Neural crest cell (in vitro differentiated cells): Measurements from ENCODE around the gene RNF115. TPM values are rescaled to one million over a fixed set of nuclear protein-coding genes. Genes with fewer than 3 reads are reported as not detected.

ENCODE experiments used
- DNase-seq: peaks from one replicate; pipeline ENCODE4 v3.0.0; 2021; ENCODE audit warnings: low read depth, mixed read lengths, low spot score
- H3K27ac Mint-ChIP-seq: one replicate; pipeline ENCODE4 v1.8.0; 2021; ENCODE audit warnings: mild to moderate bottlenecking, mixed read lengths; ENCODE audit not compliant: unreplicated experiment
- H3K27me3 Mint-ChIP-seq: 2 replicates; pipeline ENCODE4 v1.8.0; 2021; ENCODE audit warnings: low read depth, mild to moderate bottlenecking, mixed read lengths
- H3K36me3 Mint-ChIP-seq: 2 replicates; pipeline ENCODE4 v1.8.0; 2021; ENCODE audit warnings: low read depth, mild to moderate bottlenecking, mixed read lengths
- H3K4me1 Mint-ChIP-seq: 2 replicates; pipeline ENCODE4 v1.8.0; 2021; ENCODE audit warnings: mixed read lengths
- H3K4me3 Mint-ChIP-seq: one replicate; pipeline ENCODE4 v1.8.0; 2021; ENCODE audit warnings: mild to moderate bottlenecking, mixed read lengths
- H3K9me3 Mint-ChIP-seq: 2 replicates; pipeline ENCODE4 v1.8.0; 2021; ENCODE audit warnings: mixed read lengths
- total RNA-seq: library from RNA; stranded (reverse); gene quantifications from 2 replicates; pipeline ENCODE4 v1.2.1, GENCODE V29; 2021
- TF ChIP-seq, protein P1 (sequence below): fragments of 200-600 bp; sonication (generic); conservative IDR thresholded peaks from 2 replicates; pipeline ENCODE4 v1.5.0; 2021; ENCODE audit warnings: antibody characterized with exemption, mild to moderate bottlenecking

RNF115 gene
- total RNA-seq, 1 donor from 2014 or later, result 12.5 TPM

DNA sequence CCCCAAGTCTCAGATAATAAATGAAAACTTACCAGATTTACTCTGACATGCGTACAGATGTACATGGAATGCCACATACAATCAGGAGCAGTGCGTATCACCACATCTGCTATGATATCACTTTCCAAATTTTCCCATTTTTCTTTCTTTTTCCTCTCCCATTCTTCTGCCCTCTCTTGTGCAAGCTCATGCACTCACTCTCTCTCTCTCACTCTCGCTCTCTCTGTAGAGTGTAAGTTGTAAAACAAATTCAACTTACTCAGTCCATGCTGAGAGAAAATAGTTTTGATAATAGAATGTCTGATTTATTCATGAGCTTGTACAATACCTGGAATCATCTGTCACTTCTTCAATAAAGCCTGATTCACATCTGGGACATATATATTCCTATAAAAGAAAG lies 35.3 kb downstream of the RNF115 start:
- DNase-seq, result no peak
- Mint-ChIP-seq H3K36me3 (peaks cover 5% of the 10 kb centered on the region), H3K4me3 (no peak overlapping the region), H3K27me3 (no peaks in the 10 kb centered on the region), H3K4me1 (no peaks in the 10 kb centered on the region), H3K9me3 (no peaks in the 10 kb centered on the region), H3K27ac (no peak overlapping the region)
- TF ChIP-seq, protein P1, sequence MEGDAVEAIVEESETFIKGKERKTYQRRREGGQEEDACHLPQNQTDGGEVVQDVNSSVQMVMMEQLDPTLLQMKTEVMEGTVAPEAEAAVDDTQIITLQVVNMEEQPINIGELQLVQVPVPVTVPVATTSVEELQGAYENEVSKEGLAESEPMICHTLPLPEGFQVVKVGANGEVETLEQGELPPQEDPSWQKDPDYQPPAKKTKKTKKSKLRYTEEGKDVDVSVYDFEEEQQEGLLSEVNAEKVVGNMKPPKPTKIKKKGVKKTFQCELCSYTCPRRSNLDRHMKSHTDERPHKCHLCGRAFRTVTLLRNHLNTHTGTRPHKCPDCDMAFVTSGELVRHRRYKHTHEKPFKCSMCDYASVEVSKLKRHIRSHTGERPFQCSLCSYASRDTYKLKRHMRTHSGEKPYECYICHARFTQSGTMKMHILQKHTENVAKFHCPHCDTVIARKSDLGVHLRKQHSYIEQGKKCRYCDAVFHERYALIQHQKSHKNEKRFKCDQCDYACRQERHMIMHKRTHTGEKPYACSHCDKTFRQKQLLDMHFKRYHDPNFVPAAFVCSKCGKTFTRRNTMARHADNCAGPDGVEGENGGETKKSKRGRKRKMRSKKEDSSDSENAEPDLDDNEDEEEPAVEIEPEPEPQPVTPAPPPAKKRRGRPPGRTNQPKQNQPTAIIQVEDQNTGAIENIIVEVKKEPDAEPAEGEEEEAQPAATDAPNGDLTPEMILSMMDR, result no peak

DNA sequence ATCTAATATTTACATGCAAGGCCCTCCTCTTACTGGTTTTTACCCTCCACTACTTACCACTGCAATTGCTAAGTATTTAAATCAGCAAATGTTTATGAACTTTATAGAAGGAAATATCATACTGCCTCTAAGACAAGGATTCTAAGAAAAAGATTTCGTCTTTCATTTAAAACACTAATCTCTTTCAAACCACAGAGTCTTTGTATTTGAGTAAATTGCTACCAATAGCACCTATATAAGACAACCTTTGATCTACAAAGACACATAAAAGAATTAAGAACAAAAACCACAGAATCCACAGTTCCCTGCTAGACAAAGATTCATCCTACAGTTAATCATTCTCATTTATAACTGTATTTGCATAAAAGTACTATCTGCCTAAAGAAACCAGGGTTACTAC lies 37.6 kb downstream of the RNF115 start:
- TF ChIP-seq, protein P1, result no peak
- Mint-ChIP-seq H3K4me1 (no peaks in the 10 kb centered on the region), H3K4me3 (no peak overlapping the region), H3K9me3 (no peaks in the 10 kb centered on the region), H3K27ac (no peak overlapping the region), H3K27me3 (no peaks in the 10 kb centered on the region), H3K36me3 (no peaks in the 10 kb centered on the region)
- DNase-seq, result no peak

DNA sequence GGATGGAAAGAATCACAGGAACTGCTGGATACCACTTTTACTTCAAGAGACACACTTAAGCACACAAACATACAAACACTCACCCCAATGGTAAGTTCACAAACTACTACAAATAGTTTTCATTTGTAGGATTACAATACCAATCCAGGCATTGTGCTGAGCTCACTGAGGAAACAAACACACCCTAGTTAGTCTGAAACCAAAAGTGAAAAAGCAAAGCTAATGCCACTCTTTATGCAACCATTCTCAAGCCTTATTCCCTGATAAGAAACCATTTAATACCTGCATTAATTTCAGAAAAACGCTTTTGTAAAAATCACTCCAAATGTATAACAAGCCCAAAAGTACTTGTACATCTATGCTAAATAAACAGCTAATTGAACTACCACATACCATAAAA lies 38.3 kb downstream of the RNF115 start:
- Mint-ChIP-seq H3K4me3 (no peak overlapping the region), H3K4me1 (no peaks in the 10 kb centered on the region), H3K9me3 (no peaks in the 10 kb centered on the region), H3K36me3 (no peaks in the 10 kb centered on the region), H3K27me3 (no peaks in the 10 kb centered on the region), H3K27ac (no peak overlapping the region)
- DNase-seq, result no peak
- TF ChIP-seq, protein P1, result no peak

- H3K4me3 Mint-ChIP-seq, result no peak overlapping the region
- no peak for DNase-seq
- TF ChIP-seq, protein P1, result no peak
- no peaks in the 10 kb centered on the region for H3K36me3 Mint-ChIP-seq
- H3K27me3 Mint-ChIP-seq, result no peaks in the 10 kb centered on the region
- no peak overlapping the region for H3K27ac Mint-ChIP-seq
- H3K4me1 Mint-ChIP-seq, result no peaks in the 10 kb centered on the region
- H3K9me3 Mint-ChIP-seq, result no peaks in the 10 kb centered on the region
Measured at GRCh38 chr1:145784409-145784808, 39.5 kb downstream of the RNF115 start.

DNA sequence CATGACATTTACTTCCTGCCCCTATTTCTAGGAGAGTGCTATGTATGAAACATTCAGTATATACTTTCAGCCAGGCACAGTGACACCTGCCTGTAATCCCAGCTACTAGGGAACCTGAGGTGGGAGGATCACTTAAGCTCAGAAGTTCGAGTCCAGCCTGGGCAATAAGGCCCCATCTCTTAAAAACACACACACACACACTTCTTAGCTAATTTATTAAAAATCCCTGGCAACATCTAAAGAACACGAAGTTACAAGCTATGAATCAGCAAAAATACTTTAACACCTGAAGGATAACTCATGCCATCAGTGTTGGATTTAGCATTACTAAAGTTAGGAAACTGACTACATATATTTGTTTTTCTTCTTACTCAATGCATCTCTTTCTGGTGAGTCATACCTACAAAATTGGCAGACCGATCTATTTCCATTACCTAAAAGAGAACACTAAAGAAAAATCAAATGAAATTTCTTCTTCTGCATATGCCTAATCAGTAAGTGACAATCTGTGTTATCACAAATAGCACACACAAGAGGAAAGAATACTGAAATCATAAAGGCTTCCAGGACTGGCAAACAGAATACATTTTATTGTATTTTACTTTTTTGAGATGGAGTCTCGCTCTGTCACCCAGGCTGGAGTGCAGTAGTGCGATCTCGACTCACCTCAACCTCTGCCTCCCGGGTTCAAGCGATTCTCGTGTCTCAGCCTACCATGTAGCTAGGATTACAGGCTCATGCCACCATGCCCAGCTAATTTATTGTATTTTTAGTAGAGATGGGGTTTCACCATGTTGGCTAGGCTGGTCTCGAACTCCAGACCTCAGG lies 41.4 kb downstream of the RNF115 start:
- H3K36me3 Mint-ChIP-seq, result no peaks in the 10 kb centered on the region
- TF ChIP-seq, protein P1, result no peak
- no peak overlapping the region for H3K4me3 Mint-ChIP-seq
- no peaks in the 10 kb centered on the region for H3K27me3 Mint-ChIP-seq
- H3K27ac Mint-ChIP-seq, result no peak overlapping the region
- no peaks in the 10 kb centered on the region for H3K4me1 Mint-ChIP-seq
- no peaks in the 10 kb centered on the region for H3K9me3 Mint-ChIP-seq
- no peak for DNase-seq
